ENCODE measurements around the gene FAM98B. TPM values are rescaled to one million over a fixed set of nuclear protein-coding genes. Genes with fewer than 3 reads are reported as not detected.

Gene FAM98B
- total RNA-seq, 6 experiments from 2014 or later, result 30.8 to 44.9 (median 40.1) TPM

GRCh38 chr15:38530113-38530512 is 76.2 kb downstream of the FAM98B start:
- no peaks in the 10 kb centered on the region; the same call in 1 of the 2 replicates for H3K27me3 Mint-ChIP-seq (ENCODE audit: insufficient read depth)
- no peaks in the 10 kb centered on the region for H3K9me3 Mint-ChIP-seq
- no peaks in the 10 kb centered on the region for H3K36me3 Mint-ChIP-seq (ENCODE audit: low read depth)
- H3K4me1 Mint-ChIP-seq (ENCODE audit: low read depth), result peaks cover 67% of the 10 kb centered on the region
- no peak overlapping the region for H3K27ac Mint-ChIP-seq
- no peak for DNase-seq
- no peak for TF ChIP-seq CTCF (IDR thresholded peaks at IDR 0.05)
- H3K4me3 Mint-ChIP-seq, result no peak overlapping the region

- no peak for TF ChIP-seq CTCF (IDR thresholded peaks at IDR 0.05)
- H3K27ac Mint-ChIP-seq, result peak overlapping the region; percentile 42
- no peaks in the 10 kb centered on the region for H3K36me3 Mint-ChIP-seq (ENCODE audit: low read depth)
- no peaks in the 10 kb centered on the region; the same call in 1 of the 2 replicates for H3K27me3 Mint-ChIP-seq (ENCODE audit: insufficient read depth)
- peak; percentile 66 for DNase-seq
- no peaks in the 10 kb centered on the region for H3K9me3 Mint-ChIP-seq
- H3K4me1 Mint-ChIP-seq (ENCODE audit: low read depth), result peaks cover 81% of the 10 kb centered on the region
- H3K4me3 Mint-ChIP-seq, result no peak overlapping the region; the same call in 1 of the 2 replicates
Measured at GRCh38 chr15:38531509-38531908, 77.6 kb downstream of the FAM98B start.

- H3K27me3 Mint-ChIP-seq (ENCODE audit: insufficient read depth), result no peaks in the 10 kb centered on the region; the same call in 1 of the 2 replicates
- H3K27ac Mint-ChIP-seq, result no peak overlapping the region
- no peak for DNase-seq
- H3K4me1 Mint-ChIP-seq (ENCODE audit: low read depth), result peaks cover 83% of the 10 kb centered on the region
- H3K4me3 Mint-ChIP-seq, result no peak overlapping the region
- H3K36me3 Mint-ChIP-seq (ENCODE audit: low read depth), result no peaks in the 10 kb centered on the region
- no peak for TF ChIP-seq CTCF (IDR thresholded peaks at IDR 0.05)
- H3K9me3 Mint-ChIP-seq, result no peaks in the 10 kb centered on the region
Measured at GRCh38 chr15:38532728-38533127, 78.8 kb downstream of the FAM98B start.

- no peaks in the 10 kb centered on the region for H3K9me3 Mint-ChIP-seq
- no peak overlapping the region for H3K4me3 Mint-ChIP-seq
- H3K27ac Mint-ChIP-seq, result no peak overlapping the region
- no peaks in the 10 kb centered on the region; the same call in 1 of the 2 replicates for H3K27me3 Mint-ChIP-seq (ENCODE audit: insufficient read depth)
- peaks cover 83% of the 10 kb centered on the region for H3K4me1 Mint-ChIP-seq (ENCODE audit: low read depth)
- TF ChIP-seq CTCF (IDR thresholded peaks at IDR 0.05), result no peak
- DNase-seq, result no peak
- no peaks in the 10 kb centered on the region for H3K36me3 Mint-ChIP-seq (ENCODE audit: low read depth)
Measured at GRCh38 chr15:38533416-38533915, 79.5 kb downstream of the FAM98B start.

- H3K4me1 Mint-ChIP-seq (ENCODE audit: low read depth), result peaks cover 78% of the 10 kb centered on the region
- H3K27ac Mint-ChIP-seq, result no peak overlapping the region
- no peak for DNase-seq
- no peak for TF ChIP-seq CTCF (IDR thresholded peaks at IDR 0.05)
- no peaks in the 10 kb centered on the region for H3K36me3 Mint-ChIP-seq (ENCODE audit: low read depth)
- no peaks in the 10 kb centered on the region; the same call in 1 of the 2 replicates for H3K27me3 Mint-ChIP-seq (ENCODE audit: insufficient read depth)
- H3K9me3 Mint-ChIP-seq, result no peaks in the 10 kb centered on the region
- no peak overlapping the region for H3K4me3 Mint-ChIP-seq
Measured at GRCh38 chr15:38533926-38534325, 80.0 kb downstream of the FAM98B start.

Data from HFFc6 (cell line).